ENCODE measurements around the gene LRRC1.
A peak's percentile ranks its signal among the peaks of the same experiment; 100 is the strongest.

LRRC1 gene

GRCh38 chr6:53851561-53851960 is 56.8 kb downstream of the LRRC1 start:
- DNase-seq: no peak

GRCh38 chr6:53852805-53853204 is 58.0 kb downstream of the LRRC1 start:
- no peak for DNase-seq

- DNase-seq: no peak
Measured at GRCh38 chr6:53854843-53855567, 60.2 kb downstream of the LRRC1 start.

- DNase-seq: no peak
Measured at GRCh38 chr6:53855940-53856339, 61.1 kb downstream of the LRRC1 start.

GRCh38 chr6:53857318-53858094 is 62.7 kb downstream of the LRRC1 start:
- no peak for DNase-seq

- DNase-seq: no peak
Measured at GRCh38 chr6:53858196-53858595, 63.4 kb downstream of the LRRC1 start.

- DNase-seq: no peak
Measured at GRCh38 chr6:53858913-53859312, 64.1 kb downstream of the LRRC1 start.

- no peak for DNase-seq
Measured at GRCh38 chr6:53860511-53860910, 65.7 kb downstream of the LRRC1 start.

- DNase-seq: no peak
Measured at GRCh38 chr6:53861518-53861917, 66.7 kb downstream of the LRRC1 start.

GRCh38 chr6:53862662-53863462 is 68.1 kb downstream of the LRRC1 start:
- DNase-seq: no peak

GRCh38 chr6:53864781-53865180 is 70.0 kb downstream of the LRRC1 start:
- no peak for DNase-seq

- DNase-seq: no peak
Measured at GRCh38 chr6:53866226-53866625, 71.4 kb downstream of the LRRC1 start.

- peak in 1 of 2 experiments; percentile 6 for DNase-seq
Measured at GRCh38 chr6:53868626-53869025, 73.8 kb downstream of the LRRC1 start.

GRCh38 chr6:53869964-53870363 is 75.2 kb downstream of the LRRC1 start:
- no peak for DNase-seq

- DNase-seq: no peak
Measured at GRCh38 chr6:53873922-53874321, 79.1 kb downstream of the LRRC1 start.

- no peak for DNase-seq
Measured at GRCh38 chr6:53874964-53875363, 80.2 kb downstream of the LRRC1 start.

GRCh38 chr6:53877151-53877550 is 82.3 kb downstream of the LRRC1 start:
- no peak for DNase-seq

- no peak for DNase-seq
Measured at GRCh38 chr6:53878808-53879207, 84.0 kb downstream of the LRRC1 start.

GRCh38 chr6:53879608-53880007 is 84.8 kb downstream of the LRRC1 start:
- no peak for DNase-seq

- no peak for DNase-seq
Measured at GRCh38 chr6:53887316-53887715, 92.5 kb downstream of the LRRC1 start.

- no peak for DNase-seq
Measured at GRCh38 chr6:53888931-53889330, 94.1 kb downstream of the LRRC1 start.

- no peak for DNase-seq
Measured at GRCh38 chr6:53889365-53889764, 94.6 kb downstream of the LRRC1 start.

- DNase-seq: no peak
Measured at GRCh38 chr6:53892707-53893106, 97.9 kb downstream of the LRRC1 start.

GRCh38 chr6:53894091-53894490 is 99.3 kb downstream of the LRRC1 start:
- peak; percentile 56 to 75 for DNase-seq
